Measurements from ENCODE around the gene ZBTB18. TPM values are rescaled to one million over a fixed set of nuclear protein-coding genes. Genes with fewer than 3 reads are reported as not detected.

ZBTB18 gene
- total RNA-seq, 2 experiments from 2014 or later, result 11.0 to 11.7 TPM

GRCh38 chr1:244054247-244054923 lies 3.3 kb downstream of the ZBTB18 start:
- ChIA-PET CTCF (interaction anchor here (1.5 to 1.9 kb wide), 2 partner anchors 218 to 711 kb away, joined by 5 to 6 read pairs; no protein-coding TSS in a partner anchor), POLR2A (interaction anchor here (1.2 kb wide), 1 partner anchor 21 kb away, joined by 3 read pairs; no protein-coding TSS in a partner anchor)
- Mint-ChIP-seq H3K4me1 (ENCODE audit: low read depth) (peaks cover 17% of the 10 kb centered on the region), H3K36me3 (ENCODE audit: low read depth) (peaks cover 23% of the 10 kb centered on the region), H3K9me3 (ENCODE audit: insufficient read depth) (no peaks in the 10 kb centered on the region), H3K27me3 (ENCODE audit: low read depth) (peaks cover 13% of the 10 kb centered on the region), H3K4me3 (no peak overlapping the region), H3K27ac (no peak overlapping the region)
- DNase-seq (no peak), ATAC-seq (peak; percentile 8)

DNA sequence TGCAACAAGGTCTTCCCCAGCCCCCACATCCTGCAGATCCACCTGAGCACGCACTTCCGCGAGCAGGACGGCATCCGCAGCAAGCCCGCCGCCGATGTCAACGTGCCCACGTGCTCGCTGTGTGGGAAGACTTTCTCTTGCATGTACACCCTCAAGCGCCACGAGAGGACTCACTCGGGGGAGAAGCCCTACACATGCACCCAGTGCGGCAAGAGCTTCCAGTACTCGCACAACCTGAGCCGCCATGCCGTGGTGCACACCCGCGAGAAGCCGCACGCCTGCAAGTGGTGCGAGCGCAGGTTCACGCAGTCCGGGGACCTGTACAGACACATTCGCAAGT lies 3.8 kb downstream of the ZBTB18 start:
- H3K27ac Mint-ChIP-seq, result no peak overlapping the region

GRCh38 chr1:244056577-244056976 lies 5.5 kb downstream of the ZBTB18 start:
- ChIA-PET CTCF (interaction anchor here (1.6 kb wide), 1 partner anchor 9 kb away, joined by 5 read pairs; no protein-coding TSS in a partner anchor), POLR2A (no interaction called here)
- Mint-ChIP-seq H3K36me3 (ENCODE audit: low read depth) (peaks cover 15% of the 10 kb centered on the region), H3K4me1 (ENCODE audit: low read depth) (peaks cover 17% of the 10 kb centered on the region), H3K27ac (no peak overlapping the region), H3K4me3 (no peak overlapping the region), H3K9me3 (ENCODE audit: insufficient read depth) (no peaks in the 10 kb centered on the region), H3K27me3 (ENCODE audit: low read depth) (peaks cover 3% of the 10 kb centered on the region)
- DNase-seq, result no peak
- ATAC-seq, result no peak

More for the DNA sequence above, 3.8 kb downstream of the ZBTB18 start:
- Mint-ChIP-seq H3K4me1 (ENCODE audit: low read depth) (peaks cover 17% of the 10 kb centered on the region), H3K36me3 (ENCODE audit: low read depth) (peaks cover 18% of the 10 kb centered on the region), H3K4me3 (no peak overlapping the region), H3K27me3 (ENCODE audit: low read depth) (peaks cover 11% of the 10 kb centered on the region), H3K9me3 (ENCODE audit: insufficient read depth) (no peaks in the 10 kb centered on the region)
- ATAC-seq (peak; percentile 67), DNase-seq (peak; percentile 73)
- POLR2A ChIA-PET, result interaction anchor here (1.2 kb wide), 1 partner anchor 20 kb away, joined by 3 read pairs; no protein-coding TSS in a partner anchor
- CTCF ChIA-PET, result interaction anchor here (1.3 to 1.6 kb wide), 3 partner anchors 8 to 711 kb away, joined by 5 read pairs; no protein-coding TSS in a partner anchor

- no peak overlapping the region for H3K4me3 Mint-ChIP-seq
- H3K27me3 Mint-ChIP-seq (ENCODE audit: low read depth), result peaks cover 2% of the 10 kb centered on the region
- H3K9me3 Mint-ChIP-seq (ENCODE audit: insufficient read depth), result no peaks in the 10 kb centered on the region
- ATAC-seq (no peak), DNase-seq (no peak)
- H3K27ac Mint-ChIP-seq, result no peak overlapping the region
- ChIA-PET POLR2A (no interaction called here), CTCF (no interaction called here)
- peaks cover 17% of the 10 kb centered on the region for H3K4me1 Mint-ChIP-seq (ENCODE audit: low read depth)
- peaks cover 15% of the 10 kb centered on the region for H3K36me3 Mint-ChIP-seq (ENCODE audit: low read depth)
These were observed 6.6 kb downstream of the ZBTB18 start for GRCh38 chr1:244057474-244058385.

DNA sequence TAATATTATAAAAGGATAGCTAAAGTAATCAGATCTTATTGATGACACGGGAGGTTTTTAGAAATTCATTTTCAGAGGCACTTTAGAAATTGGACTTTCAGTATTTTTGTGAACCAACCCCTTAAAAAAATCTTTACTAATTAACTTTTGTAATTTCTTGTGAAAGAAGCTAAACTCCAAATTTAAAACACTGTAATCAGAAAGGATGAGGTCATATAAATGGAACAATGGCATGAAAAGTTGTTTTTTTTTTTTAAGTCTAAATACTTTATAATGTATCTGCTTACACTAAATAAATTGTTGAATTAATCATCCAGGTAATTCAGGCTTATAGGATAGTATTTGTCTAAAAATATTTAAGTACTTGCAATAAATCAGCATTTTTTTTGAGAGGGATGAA lies 9.0 kb downstream of the ZBTB18 start:
- H3K4me3 Mint-ChIP-seq, result no peak overlapping the region
- H3K27ac Mint-ChIP-seq, result no peak overlapping the region
- H3K9me3 Mint-ChIP-seq (ENCODE audit: insufficient read depth), result no peaks in the 10 kb centered on the region
- peaks cover 2% of the 10 kb centered on the region for H3K27me3 Mint-ChIP-seq (ENCODE audit: low read depth)
- peaks cover 17% of the 10 kb centered on the region for H3K4me1 Mint-ChIP-seq (ENCODE audit: low read depth)
- no peak for ATAC-seq
- ChIA-PET CTCF (interaction anchor here (1.1 kb wide), 2 partner anchors 9 to 15 kb away, joined by 3 to 5 read pairs; partner anchors contain the start of gene ZBTB18), POLR2A (interaction anchor here (0.7 kb wide), 1 partner anchor 15 kb away, joined by 5 read pairs; no protein-coding TSS in a partner anchor)
- H3K36me3 Mint-ChIP-seq (ENCODE audit: low read depth), result peaks cover 15% of the 10 kb centered on the region
- DNase-seq, result no peak

GRCh38 chr1:244060686-244061085 lies 9.6 kb downstream of the ZBTB18 start:
- peaks cover 2% of the 10 kb centered on the region for H3K27me3 Mint-ChIP-seq (ENCODE audit: low read depth)
- H3K9me3 Mint-ChIP-seq (ENCODE audit: insufficient read depth), result no peaks in the 10 kb centered on the region
- H3K4me3 Mint-ChIP-seq, result no peak overlapping the region
- ChIA-PET CTCF (interaction anchor here (1.1 kb wide), 2 partner anchors 10 to 14 kb away, joined by 3 to 5 read pairs; partner anchors contain the start of gene ZBTB18), POLR2A (interaction anchor here (0.6 kb wide), 2 partner anchors 181 to 587 kb away, joined by 3 read pairs; no protein-coding TSS in a partner anchor)
- no peak for ATAC-seq
- DNase-seq, result no peak
- H3K4me1 Mint-ChIP-seq (ENCODE audit: low read depth), result peaks cover 13% of the 10 kb centered on the region
- no peak overlapping the region for H3K27ac Mint-ChIP-seq
- peaks cover 12% of the 10 kb centered on the region for H3K36me3 Mint-ChIP-seq (ENCODE audit: low read depth)

DNA sequence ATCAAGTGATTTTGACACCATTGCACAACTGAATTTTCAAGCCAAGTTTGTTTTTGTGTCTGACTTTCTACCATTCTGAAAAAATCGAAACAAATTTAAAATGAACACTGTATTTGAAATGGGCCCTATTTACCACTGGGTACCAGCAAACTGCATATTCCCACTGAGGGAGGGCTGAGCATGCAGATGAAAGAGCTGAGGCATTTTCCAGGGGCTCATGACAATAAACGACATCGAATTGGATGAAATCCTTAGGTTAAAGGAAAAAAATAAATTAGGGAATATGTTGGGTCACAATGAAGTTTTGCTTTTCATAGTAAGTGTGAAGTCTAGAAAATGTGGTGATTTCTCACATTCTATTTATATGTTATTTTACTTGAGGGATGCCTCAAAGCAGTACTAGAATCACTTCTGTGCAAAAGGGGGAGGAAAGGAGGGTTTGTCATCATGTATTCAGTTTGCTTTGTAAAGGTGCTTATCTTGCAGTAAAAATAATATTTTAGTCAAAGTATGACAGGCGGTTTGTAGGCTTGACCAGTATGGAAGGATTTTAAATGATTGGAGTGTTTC lies 11.2 kb downstream of the ZBTB18 start:
- no peak overlapping the region for H3K27ac Mint-ChIP-seq
- ChIA-PET CTCF (no interaction called here), POLR2A (no interaction called here)
- H3K27me3 Mint-ChIP-seq (ENCODE audit: low read depth), result peaks cover 3% of the 10 kb centered on the region
- ATAC-seq (no peak), DNase-seq (no peak)
- peaks cover 1% of the 10 kb centered on the region for H3K4me1 Mint-ChIP-seq (ENCODE audit: low read depth)
- peaks cover 6% of the 10 kb centered on the region for H3K36me3 Mint-ChIP-seq (ENCODE audit: low read depth)
- H3K9me3 Mint-ChIP-seq (ENCODE audit: insufficient read depth), result no peaks in the 10 kb centered on the region
- H3K4me3 Mint-ChIP-seq, result no peak overlapping the region

DNA sequence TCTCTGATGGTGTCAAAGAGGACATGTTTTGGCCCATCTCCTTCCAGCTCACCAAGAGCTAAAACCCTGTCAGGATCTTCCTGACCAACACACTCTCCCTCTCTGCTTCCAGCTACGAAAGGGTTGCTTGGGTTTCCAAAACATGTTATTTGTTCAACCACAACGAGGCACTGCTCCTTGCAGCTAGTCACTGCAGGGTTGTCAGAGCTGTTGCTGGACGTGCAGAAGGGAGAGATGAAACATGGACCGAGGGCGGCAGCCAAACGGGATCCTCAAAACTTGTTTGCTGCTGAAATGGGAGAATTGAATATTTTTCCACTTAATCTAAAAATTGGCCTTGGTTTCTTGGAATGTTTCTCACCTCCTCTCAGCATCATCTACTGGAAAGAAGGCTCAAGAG lies 12.4 kb downstream of the ZBTB18 start:
- DNase-seq (no peak), ATAC-seq (no peak)
- ChIA-PET CTCF (no interaction called here), POLR2A (no interaction called here)
- Mint-ChIP-seq H3K4me1 (ENCODE audit: low read depth) (peaks cover under 1% of the 10 kb centered on the region), H3K27ac (no peak overlapping the region), H3K9me3 (ENCODE audit: insufficient read depth) (no peaks in the 10 kb centered on the region), H3K27me3 (ENCODE audit: low read depth) (peaks cover 3% of the 10 kb centered on the region), H3K4me3 (no peak overlapping the region), H3K36me3 (ENCODE audit: low read depth) (no peaks in the 10 kb centered on the region)

DNA sequence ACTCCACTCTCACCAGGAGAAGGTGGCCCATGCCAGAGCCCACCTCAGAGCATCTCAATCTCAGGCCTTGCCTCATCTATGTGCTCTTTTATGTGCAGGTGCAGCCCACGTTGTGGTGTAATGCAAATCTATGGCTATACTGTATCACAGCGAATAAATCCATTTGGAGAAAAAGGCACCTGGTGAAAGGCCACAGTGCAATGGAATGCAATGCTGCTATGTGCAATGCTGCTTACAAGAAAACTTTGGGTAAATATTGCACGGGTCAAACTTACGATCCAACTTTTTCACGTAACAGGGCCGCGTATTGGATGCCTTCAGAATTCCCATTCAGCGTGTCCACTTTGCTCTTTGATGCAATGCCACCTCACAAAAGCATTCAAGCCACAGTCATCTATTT lies 13.5 kb downstream of the ZBTB18 start:
- Mint-ChIP-seq H3K4me3 (no peak overlapping the region), H3K27me3 (ENCODE audit: low read depth) (peaks cover 3% of the 10 kb centered on the region), H3K27ac (no peak overlapping the region), H3K4me1 (ENCODE audit: low read depth) (peaks cover 5% of the 10 kb centered on the region), H3K9me3 (ENCODE audit: insufficient read depth) (no peaks in the 10 kb centered on the region), H3K36me3 (ENCODE audit: low read depth) (no peaks in the 10 kb centered on the region)
- ChIA-PET CTCF (no interaction called here), POLR2A (no interaction called here)
- ATAC-seq, result no peak
- no peak for DNase-seq

GRCh38 chr1:244065063-244065793 lies 14.1 kb downstream of the ZBTB18 start:
- no peak for ATAC-seq
- peaks cover 5% of the 10 kb centered on the region for H3K4me1 Mint-ChIP-seq (ENCODE audit: low read depth)
- no peak overlapping the region for H3K27ac Mint-ChIP-seq
- no peaks in the 10 kb centered on the region for H3K9me3 Mint-ChIP-seq (ENCODE audit: insufficient read depth)
- peaks cover 3% of the 10 kb centered on the region for H3K27me3 Mint-ChIP-seq (ENCODE audit: low read depth)
- no peak overlapping the region for H3K4me3 Mint-ChIP-seq
- POLR2A ChIA-PET, result no interaction called here
- no peak for DNase-seq
- no peaks in the 10 kb centered on the region for H3K36me3 Mint-ChIP-seq (ENCODE audit: low read depth)
- CTCF ChIA-PET, result interaction anchor here (1.1 kb wide), 1 partner anchor 10 kb away, joined by 5 read pairs; no protein-coding TSS in a partner anchor

GRCh38 chr1:244065960-244066388 lies 14.9 kb downstream of the ZBTB18 start:
- H3K36me3 Mint-ChIP-seq (ENCODE audit: low read depth), result no peaks in the 10 kb centered on the region
- H3K27ac Mint-ChIP-seq, result no peak overlapping the region
- no peak overlapping the region for H3K4me3 Mint-ChIP-seq
- H3K4me1 Mint-ChIP-seq (ENCODE audit: low read depth), result peaks cover 5% of the 10 kb centered on the region
- no peak for ATAC-seq
- DNase-seq, result no peak
- H3K27me3 Mint-ChIP-seq (ENCODE audit: low read depth), result peaks cover 2% of the 10 kb centered on the region
- ChIA-PET CTCF (interaction anchor here (1.1 kb wide), 1 partner anchor 10 kb away, joined by 5 read pairs; no protein-coding TSS in a partner anchor), POLR2A (no interaction called here)
- no peaks in the 10 kb centered on the region for H3K9me3 Mint-ChIP-seq (ENCODE audit: insufficient read depth)
